ENCODE results near the gene UBN2. TPM values are rescaled to one million over a fixed set of nuclear protein-coding genes. Genes with fewer than 3 reads are reported as not detected.

Gene UBN2
- total RNA-seq, 1 donor from 2014 or later = 34.9 TPM

GRCh38 chr7:139232904-139233303, 1.9 kb downstream of the UBN2 start:
- Mint-ChIP-seq H3K36me3 (ENCODE audit: unreplicated experiment) (no peaks in the 10 kb centered on the region), H3K27me3 (ENCODE audit: unreplicated experiment) (peaks cover 3% of the 10 kb centered on the region), H3K9me3 (ENCODE audit: unreplicated experiment) (peaks cover 9% of the 10 kb centered on the region), H3K4me1 (ENCODE audit: low read depth, unreplicated experiment) (peaks cover 7% of the 10 kb centered on the region), H3K27ac (ENCODE audit: unreplicated experiment) (no peak overlapping the region), H3K4me3 (ENCODE audit: unreplicated experiment) (peak overlapping the region; percentile 93)
- TF ChIP-seq, protein P1, sequence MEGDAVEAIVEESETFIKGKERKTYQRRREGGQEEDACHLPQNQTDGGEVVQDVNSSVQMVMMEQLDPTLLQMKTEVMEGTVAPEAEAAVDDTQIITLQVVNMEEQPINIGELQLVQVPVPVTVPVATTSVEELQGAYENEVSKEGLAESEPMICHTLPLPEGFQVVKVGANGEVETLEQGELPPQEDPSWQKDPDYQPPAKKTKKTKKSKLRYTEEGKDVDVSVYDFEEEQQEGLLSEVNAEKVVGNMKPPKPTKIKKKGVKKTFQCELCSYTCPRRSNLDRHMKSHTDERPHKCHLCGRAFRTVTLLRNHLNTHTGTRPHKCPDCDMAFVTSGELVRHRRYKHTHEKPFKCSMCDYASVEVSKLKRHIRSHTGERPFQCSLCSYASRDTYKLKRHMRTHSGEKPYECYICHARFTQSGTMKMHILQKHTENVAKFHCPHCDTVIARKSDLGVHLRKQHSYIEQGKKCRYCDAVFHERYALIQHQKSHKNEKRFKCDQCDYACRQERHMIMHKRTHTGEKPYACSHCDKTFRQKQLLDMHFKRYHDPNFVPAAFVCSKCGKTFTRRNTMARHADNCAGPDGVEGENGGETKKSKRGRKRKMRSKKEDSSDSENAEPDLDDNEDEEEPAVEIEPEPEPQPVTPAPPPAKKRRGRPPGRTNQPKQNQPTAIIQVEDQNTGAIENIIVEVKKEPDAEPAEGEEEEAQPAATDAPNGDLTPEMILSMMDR (IDR thresholded peaks at IDR 0.05; ENCODE audit: partially characterized antibody, unreplicated experiment) = no peak
- DNase-seq = no peak

- TF ChIP-seq, protein P1 (IDR thresholded peaks at IDR 0.05; ENCODE audit: partially characterized antibody, unreplicated experiment) = no peak
- H3K27ac Mint-ChIP-seq (ENCODE audit: unreplicated experiment) = no peak overlapping the region
- H3K9me3 Mint-ChIP-seq (ENCODE audit: unreplicated experiment) = no peaks in the 10 kb centered on the region
- H3K4me3 Mint-ChIP-seq (ENCODE audit: unreplicated experiment) = no peak overlapping the region
- H3K4me1 Mint-ChIP-seq (ENCODE audit: low read depth, unreplicated experiment) = no peaks in the 10 kb centered on the region
- DNase-seq = no peak
- H3K27me3 Mint-ChIP-seq (ENCODE audit: unreplicated experiment) = peaks cover 2% of the 10 kb centered on the region
- no peaks in the 10 kb centered on the region for H3K36me3 Mint-ChIP-seq (ENCODE audit: unreplicated experiment)
These were observed 10.2 kb downstream of the UBN2 start for GRCh38 chr7:139241258-139241657.

GRCh38 chr7:139242741-139243281, 11.8 kb downstream of the UBN2 start:
- Mint-ChIP-seq H3K36me3 (ENCODE audit: unreplicated experiment) (no peaks in the 10 kb centered on the region), H3K27ac (ENCODE audit: unreplicated experiment) (no peak overlapping the region), H3K4me1 (ENCODE audit: low read depth, unreplicated experiment) (no peaks in the 10 kb centered on the region), H3K27me3 (ENCODE audit: unreplicated experiment) (peaks cover 2% of the 10 kb centered on the region), H3K9me3 (ENCODE audit: unreplicated experiment) (no peaks in the 10 kb centered on the region), H3K4me3 (ENCODE audit: unreplicated experiment) (no peak overlapping the region)
- TF ChIP-seq, protein P1 (IDR thresholded peaks at IDR 0.05; ENCODE audit: partially characterized antibody, unreplicated experiment) = no peak
- no peak for DNase-seq

- DNase-seq = no peak
- Mint-ChIP-seq H3K27me3 (ENCODE audit: unreplicated experiment) (peaks cover 2% of the 10 kb centered on the region), H3K9me3 (ENCODE audit: unreplicated experiment) (no peaks in the 10 kb centered on the region), H3K36me3 (ENCODE audit: unreplicated experiment) (no peaks in the 10 kb centered on the region), H3K4me3 (ENCODE audit: unreplicated experiment) (no peak overlapping the region), H3K4me1 (ENCODE audit: low read depth, unreplicated experiment) (no peaks in the 10 kb centered on the region), H3K27ac (ENCODE audit: unreplicated experiment) (no peak overlapping the region)
- TF ChIP-seq, protein P1 (IDR thresholded peaks at IDR 0.05; ENCODE audit: partially characterized antibody, unreplicated experiment) = no peak
These were observed 14.4 kb downstream of the UBN2 start for GRCh38 chr7:139245401-139245800.

- peaks cover 2% of the 10 kb centered on the region for H3K27me3 Mint-ChIP-seq (ENCODE audit: unreplicated experiment)
- H3K27ac Mint-ChIP-seq (ENCODE audit: unreplicated experiment) = no peak overlapping the region
- H3K36me3 Mint-ChIP-seq (ENCODE audit: unreplicated experiment) = no peaks in the 10 kb centered on the region
- no peaks in the 10 kb centered on the region for H3K4me1 Mint-ChIP-seq (ENCODE audit: low read depth, unreplicated experiment)
- no peak for DNase-seq
- no peaks in the 10 kb centered on the region for H3K9me3 Mint-ChIP-seq (ENCODE audit: unreplicated experiment)
- H3K4me3 Mint-ChIP-seq (ENCODE audit: unreplicated experiment) = no peak overlapping the region
- TF ChIP-seq, protein P1 (IDR thresholded peaks at IDR 0.05; ENCODE audit: partially characterized antibody, unreplicated experiment) = no peak
These were observed 15.5 kb downstream of the UBN2 start for GRCh38 chr7:139246494-139246893.
